Left ventricle myocardium inferior (tissue), 1 donor: ENCODE data around the gene PTCH1. TPM values are rescaled to one million over a fixed set of nuclear protein-coding genes. Genes with fewer than 3 reads are reported as not detected.

Experiments used
- DNase-seq: peaks from one replicate; pipeline ENCODE4 v3.0.0-alpha.2; 2020
- H3K27ac ChIP-seq: fragments of 200-600 bp; replicated peaks from 2 replicates; pipeline ENCODE4 v1.8.0; 2021
- H3K27me3 ChIP-seq: fragments of 200-600 bp; 2 replicates; pipeline ENCODE4 v1.8.0; 2021; ENCODE audit warnings: low read depth
- H3K36me3 ChIP-seq: fragments of 200-600 bp; 2 replicates; pipeline ENCODE4 v1.8.0; 2021
- H3K4me1 ChIP-seq: fragments of 200-600 bp; 2 replicates; pipeline ENCODE4 v1.8.0; 2021
- H3K4me3 ChIP-seq: fragments of 200-600 bp; 2 replicates; pipeline ENCODE4 v1.8.0; 2021; ENCODE audit warnings: mild to moderate bottlenecking, moderate library complexity
- H3K9me3 ChIP-seq: fragments of 200-600 bp; replicated peaks from 2 replicates; pipeline ENCODE4 v1.8.0; 2021
- CTCF ChIP-seq: fragments of 200-600 bp; IDR thresholded peaks from 2 replicates; pipeline ENCODE4 v1.8.0; 2021; ENCODE audit warnings: antibody characterized with exemption, mild to moderate bottlenecking, borderline replicate concordance
- intact Hi-C: fragments of 100-400 bp; cut with micrococcal nuclease; formaldehyde crosslinking; loops from one replicate; pipeline ENCODE4 v1.11.0; 2022
- total RNA-seq: library from RNA; stranded (reverse); fragmentation: NEBNext Ultra II Directional; extraction: Animal tissue kit (Norgen Biotek cat#: 25700); gene quantifications from one replicate; pipeline ENCODE4 v1.2.1, GENCODE V29; 2021
- donor health status: DM: no; HTN: yes; CAD: no; lungs with severe emphysema.

Gene PTCH1
- total RNA-seq, 1 donor from 2014 or later = 6.6 TPM

DNA sequence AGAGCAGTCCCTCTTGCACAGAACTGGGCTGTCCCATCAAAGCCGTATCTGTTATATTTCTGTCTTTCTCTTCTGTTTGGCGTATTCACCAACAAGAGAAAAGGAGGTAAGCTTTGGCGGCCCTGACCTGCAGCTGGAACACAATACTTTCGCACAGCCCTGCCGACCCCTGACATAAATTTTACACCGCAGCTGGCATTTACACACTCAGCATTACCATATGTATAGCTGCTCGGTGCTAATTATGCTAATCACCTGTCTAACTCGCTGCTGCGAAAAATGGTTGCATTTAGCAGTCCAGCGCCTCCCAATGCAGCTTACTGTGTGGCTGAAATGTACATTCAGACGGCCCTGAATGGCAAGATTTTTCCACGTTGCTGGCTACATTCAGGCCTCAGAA, 20.8 kb downstream of the PTCH1 start:
- H3K4me3 ChIP-seq = no peak overlapping the region
- no peak for TF ChIP-seq CTCF
- no peaks in the 10 kb centered on the region for H3K9me3 ChIP-seq
- no peaks in the 10 kb centered on the region for H3K36me3 ChIP-seq
- intact Hi-C loops = no loop called here
- no peak for DNase-seq
- H3K27ac ChIP-seq = no peak overlapping the region
- no peaks in the 10 kb centered on the region for H3K27me3 ChIP-seq
- peaks cover 50% of the 10 kb centered on the region for H3K4me1 ChIP-seq

DNA sequence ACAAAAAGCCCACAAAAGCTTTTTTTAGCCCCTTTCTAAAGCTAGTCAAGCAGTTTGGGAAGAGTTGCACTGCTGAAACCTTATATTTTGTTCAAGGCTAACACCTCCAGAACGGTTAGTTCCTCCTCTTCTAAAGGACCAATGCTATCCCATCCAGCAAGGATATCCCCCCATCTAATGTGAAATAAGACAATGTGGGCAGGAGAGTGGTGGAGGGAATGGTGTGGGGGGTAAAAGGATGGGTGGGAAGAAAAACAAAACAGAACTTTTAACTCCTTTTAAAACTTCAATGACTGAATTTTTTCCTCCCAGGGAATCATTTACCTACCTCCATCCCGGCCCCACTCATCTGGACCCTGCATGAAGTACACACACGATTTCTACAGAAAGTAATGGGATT, 21.2 kb downstream of the PTCH1 start:
- peaks cover 49% of the 10 kb centered on the region for H3K4me1 ChIP-seq
- H3K36me3 ChIP-seq = no peaks in the 10 kb centered on the region
- no peak for TF ChIP-seq CTCF
- H3K27ac ChIP-seq = no peak overlapping the region
- no peaks in the 10 kb centered on the region for H3K9me3 ChIP-seq
- H3K27me3 ChIP-seq = no peaks in the 10 kb centered on the region
- no peak for DNase-seq
- H3K4me3 ChIP-seq = no peak overlapping the region
- intact Hi-C loops = no loop called here

DNA sequence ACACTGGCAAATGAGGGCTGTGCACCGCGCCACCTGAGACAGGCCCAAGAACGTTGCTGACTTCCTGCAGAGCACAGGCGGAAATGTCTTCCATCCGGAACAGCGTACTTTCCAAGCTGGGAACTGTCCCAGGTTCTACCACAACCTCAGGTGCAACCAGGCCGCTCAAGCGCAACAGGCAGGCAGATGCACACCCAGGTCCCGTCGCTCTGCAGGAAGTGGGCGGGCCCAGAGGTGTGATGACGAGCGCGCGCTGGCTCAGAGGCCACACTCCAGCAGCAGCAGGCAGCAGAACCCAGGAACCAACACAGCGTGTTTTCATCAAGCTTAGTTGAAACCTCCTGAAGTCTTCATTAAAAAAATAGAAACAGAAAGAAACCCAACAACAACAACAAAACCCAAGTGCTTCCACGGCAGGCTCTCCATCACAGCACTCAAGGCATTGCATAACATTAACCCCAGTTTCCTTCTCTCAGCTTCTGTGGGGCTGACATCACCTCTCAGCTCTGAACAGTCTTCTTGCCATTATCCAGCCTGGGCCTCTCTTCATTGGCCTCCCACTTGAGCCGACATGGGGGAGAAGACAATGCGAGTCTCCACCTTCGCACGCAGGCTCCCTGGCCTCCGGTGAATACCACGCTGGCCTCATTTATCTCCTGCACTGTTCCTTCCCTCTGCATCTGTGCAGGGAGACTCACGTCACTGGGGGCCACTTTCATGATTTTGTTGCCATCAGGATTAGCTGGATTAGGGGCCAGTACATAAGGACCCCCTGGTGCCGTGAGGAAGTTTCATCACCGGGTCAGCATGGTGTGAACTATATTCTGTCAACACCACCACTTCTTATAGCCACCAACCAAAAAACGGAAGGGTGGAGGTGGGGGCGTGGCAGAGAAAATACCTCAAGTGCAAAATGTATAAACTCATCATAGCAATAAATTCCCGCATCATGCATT, 22.1 kb downstream of the PTCH1 start:
- Histone ChIP-seq H3K4me3 (no peak overlapping the region), H3K4me1 (peaks cover 42% of the 10 kb centered on the region), H3K9me3 (no peaks in the 10 kb centered on the region), H3K27me3 (no peaks in the 10 kb centered on the region), H3K36me3 (no peaks in the 10 kb centered on the region), H3K27ac (no peak overlapping the region)
- intact Hi-C loops = no loop called here
- DNase-seq = no peak
- no peak for TF ChIP-seq CTCF

- no peaks in the 10 kb centered on the region for H3K9me3 ChIP-seq
- DNase-seq = no peak
- no peak overlapping the region for H3K4me3 ChIP-seq
- H3K4me1 ChIP-seq = peaks cover 35% of the 10 kb centered on the region
- no peaks in the 10 kb centered on the region for H3K27me3 ChIP-seq
- no peaks in the 10 kb centered on the region for H3K36me3 ChIP-seq
- no peak overlapping the region for H3K27ac ChIP-seq
- TF ChIP-seq CTCF = no peak
- intact Hi-C loops = no loop called here
Observed at GRCh38 chr9:95494022-95494415, 22.8 kb downstream of the PTCH1 start.

- H3K36me3 ChIP-seq = no peaks in the 10 kb centered on the region
- peaks cover 29% of the 10 kb centered on the region for H3K4me1 ChIP-seq
- H3K27me3 ChIP-seq = no peaks in the 10 kb centered on the region
- H3K27ac ChIP-seq = no peak overlapping the region
- no peaks in the 10 kb centered on the region for H3K9me3 ChIP-seq
- no peak for DNase-seq
- no peak overlapping the region for H3K4me3 ChIP-seq
- intact Hi-C loops = no loop called here
- no peak for TF ChIP-seq CTCF
Observed at GRCh38 chr9:95493402-95493801, 23.4 kb downstream of the PTCH1 start.
